Adrenal gland (tissue), 5 donors: ENCODE measurements around the gene MMD.
"Not testable (repeated sequence)": the region's sequence is repeated elsewhere in the genome, so short reads cannot be mapped to it uniquely, and the experiment has no call there.

ENCODE experiments used
- CTCF ChIP-seq, 6 experiments: fragments of 450-650 bp in 4 of 6; fragments of 200-600 bp in 2 of 6; sonication (generic) in 1 of 6; IDR thresholded peaks; 1 replicate in 5 of 6; 2 replicates in 1 of 6; pipeline versions ENCODE4 v1.5.1 to v1.8.0; 2016 to 2021; ENCODE audit warnings: antibody characterized with exemption in 6 of 6, mild to moderate bottlenecking in 2 of 6, moderate library complexity in 1 of 6
- POLR2A ChIP-seq, 2 donors: fragments of 450-650 bp; IDR thresholded peaks; one replicate each; pipeline ENCODE4 v1.6.1; 2017; ENCODE audit warnings: antibody characterized with exemption in 2 of 2, mild to moderate bottlenecking in 2 of 2, moderate library complexity in 1 of 2
- donor health status: DM: no; HTN: no; CAD: no.

DNA sequence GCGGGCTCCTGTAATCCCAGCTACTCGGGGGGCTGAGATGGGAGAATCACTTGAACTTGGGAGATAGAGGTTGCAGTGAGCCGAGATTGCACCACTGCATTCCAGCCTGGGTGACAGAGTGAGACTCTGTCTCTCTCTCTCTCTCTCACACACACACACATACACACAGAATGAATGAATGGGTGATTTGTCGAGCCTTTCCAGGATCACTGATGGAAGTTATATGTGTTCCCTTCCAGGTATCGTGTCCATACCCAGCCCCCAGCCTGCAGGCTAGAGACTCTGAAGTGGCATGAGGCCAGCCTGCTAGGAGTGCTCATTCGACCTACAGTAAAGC lies 1.2 kb upstream of the MMD start:
- not testable (repeated sequence) for TF ChIP-seq CTCF, POLR2A (IDR thresholded peaks at IDR 0.05)
